Activated CD4-positive, alpha-beta T cell treated with anti-CD3 and anti-CD28 coated beads for 1 hour (primary cell): ENCODE results near the gene ZCCHC3.

Source experiments
- DNase-seq: peaks from one replicate; pipeline ENCODE4 v3.0.0-alpha.2; 2020

ZCCHC3 gene

DNA sequence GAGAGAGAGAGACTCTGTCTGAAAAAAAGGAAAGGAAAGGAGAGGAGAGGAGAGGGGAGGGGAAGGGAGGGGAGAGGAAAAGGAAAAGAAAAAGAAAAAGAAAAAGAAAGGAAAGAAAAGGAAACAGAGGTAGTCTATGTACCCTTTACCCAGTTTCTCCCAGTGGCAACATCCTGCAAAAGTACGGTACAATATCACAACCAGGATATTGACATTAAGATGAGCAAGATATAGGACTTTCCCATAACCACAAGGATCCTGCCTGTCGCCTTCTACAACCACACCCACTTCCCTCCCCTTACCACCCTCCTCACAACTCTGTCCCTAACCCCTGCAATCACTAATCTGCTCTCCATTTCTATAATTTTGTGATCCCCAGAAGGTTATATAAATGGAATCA, 10.9 kb upstream of the ZCCHC3 start:
- DNase-seq = no peak

GRCh38 chr20:288956-289692, 8.2 kb upstream of the ZCCHC3 start:
- DNase-seq = no peak

DNA sequence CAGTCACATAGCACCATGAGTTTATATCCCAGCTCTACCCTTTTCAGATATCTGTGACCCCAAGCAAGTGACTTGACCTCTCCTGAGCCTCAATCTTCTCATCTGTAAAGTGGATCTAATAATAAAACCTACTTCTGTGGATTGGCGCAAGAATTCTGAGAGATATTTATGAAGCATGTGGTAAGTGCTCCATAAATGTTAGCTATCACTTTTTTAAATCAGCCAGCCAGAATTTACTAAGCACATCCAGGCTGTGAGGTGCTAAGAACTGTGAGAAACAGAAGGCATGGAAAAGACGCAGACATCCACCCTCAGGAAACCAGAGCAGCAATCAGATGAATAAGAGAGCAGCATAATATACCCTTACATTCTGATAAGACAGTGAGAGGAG, 7.7 kb upstream of the ZCCHC3 start:
- DNase-seq = no peak

DNA sequence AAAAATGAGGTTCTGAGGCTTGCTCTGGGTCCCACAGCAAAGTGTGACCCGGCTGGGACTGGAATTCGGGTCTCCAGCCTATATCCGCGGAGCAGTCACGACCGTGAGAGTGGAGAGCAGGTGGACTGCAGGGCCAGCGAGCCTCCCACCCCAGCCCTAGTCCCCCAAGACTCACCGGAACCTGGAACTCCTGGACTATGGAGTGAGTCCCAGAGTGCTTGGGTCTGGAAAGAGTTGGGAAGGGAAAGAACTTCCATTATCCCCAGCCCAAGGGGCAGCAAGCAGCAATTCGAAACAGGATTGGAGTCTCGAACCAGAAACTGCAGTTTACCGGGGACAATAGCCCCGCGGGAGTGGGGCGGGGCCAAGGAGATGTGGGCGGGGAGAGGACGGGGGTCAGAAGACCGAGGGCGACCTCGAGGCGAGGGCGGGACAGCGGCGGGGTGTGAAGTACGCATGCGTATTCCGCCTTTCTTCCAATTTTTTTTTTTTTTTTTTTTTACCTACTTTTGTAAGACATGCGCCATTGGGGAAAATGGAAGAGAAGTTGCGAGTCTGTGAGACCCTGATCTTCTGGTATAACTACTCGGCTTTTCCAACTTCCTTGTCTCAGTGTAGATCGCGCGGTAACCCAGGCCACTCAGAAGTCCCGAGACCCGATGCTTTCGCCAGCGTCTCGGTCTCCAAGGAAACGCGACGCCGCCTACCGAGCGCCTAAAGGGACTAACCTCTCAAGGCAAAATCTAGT, 7.1 kb upstream of the ZCCHC3 start, which contains the start of gene C20orf96:
Gene C20orf96 (minus strand): TSS at position 667 of the 748 bp plus-strand sequence. CDS start 140 bp downstream, at position 527.
- DNase-seq = peak; percentile 73

- no peak for DNase-seq
These were observed 2.8 kb upstream of the ZCCHC3 start for GRCh38 chr20:294602-295001.

- no peak for DNase-seq
These were observed 1.6 kb upstream of the ZCCHC3 start for GRCh38 chr20:295804-296203.

GRCh38 chr20:297925-298775, 780 bp downstream of the ZCCHC3 start:
- peak; percentile 22 for DNase-seq

GRCh38 chr20:298776-299391, 1.5 kb downstream of the ZCCHC3 start:
- DNase-seq = no peak

DNA sequence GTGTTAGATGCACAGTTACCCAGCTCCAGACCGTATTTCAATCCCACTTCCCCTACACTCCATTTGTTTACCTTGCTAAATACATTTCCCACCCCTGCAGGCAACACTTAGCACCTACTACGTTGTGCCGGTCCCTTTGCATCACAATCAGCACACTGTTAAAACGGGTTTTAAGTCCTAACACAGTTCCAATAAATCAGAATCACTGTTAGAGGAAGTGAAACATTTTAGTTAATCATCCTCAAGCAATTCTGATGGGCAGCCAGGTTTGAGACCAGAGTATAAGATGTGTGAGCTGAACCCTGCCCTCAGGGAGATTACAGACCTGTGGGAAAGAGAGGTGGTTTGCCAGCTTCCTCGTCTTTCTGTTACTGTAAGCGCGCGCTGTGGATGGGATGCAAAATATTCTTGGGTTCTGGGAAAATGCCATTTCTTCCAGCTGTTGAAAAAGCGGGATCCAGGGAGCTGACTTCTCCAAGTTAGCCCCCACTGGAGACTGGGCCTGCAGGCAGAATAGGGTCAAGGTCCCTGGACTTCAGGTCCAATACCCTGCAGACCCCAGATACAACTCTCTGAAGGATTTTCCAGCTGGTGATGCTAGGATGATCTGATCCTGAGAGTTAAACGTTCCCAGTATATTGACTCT, 3.1 kb downstream of the ZCCHC3 start:
- DNase-seq = no peak

DNA sequence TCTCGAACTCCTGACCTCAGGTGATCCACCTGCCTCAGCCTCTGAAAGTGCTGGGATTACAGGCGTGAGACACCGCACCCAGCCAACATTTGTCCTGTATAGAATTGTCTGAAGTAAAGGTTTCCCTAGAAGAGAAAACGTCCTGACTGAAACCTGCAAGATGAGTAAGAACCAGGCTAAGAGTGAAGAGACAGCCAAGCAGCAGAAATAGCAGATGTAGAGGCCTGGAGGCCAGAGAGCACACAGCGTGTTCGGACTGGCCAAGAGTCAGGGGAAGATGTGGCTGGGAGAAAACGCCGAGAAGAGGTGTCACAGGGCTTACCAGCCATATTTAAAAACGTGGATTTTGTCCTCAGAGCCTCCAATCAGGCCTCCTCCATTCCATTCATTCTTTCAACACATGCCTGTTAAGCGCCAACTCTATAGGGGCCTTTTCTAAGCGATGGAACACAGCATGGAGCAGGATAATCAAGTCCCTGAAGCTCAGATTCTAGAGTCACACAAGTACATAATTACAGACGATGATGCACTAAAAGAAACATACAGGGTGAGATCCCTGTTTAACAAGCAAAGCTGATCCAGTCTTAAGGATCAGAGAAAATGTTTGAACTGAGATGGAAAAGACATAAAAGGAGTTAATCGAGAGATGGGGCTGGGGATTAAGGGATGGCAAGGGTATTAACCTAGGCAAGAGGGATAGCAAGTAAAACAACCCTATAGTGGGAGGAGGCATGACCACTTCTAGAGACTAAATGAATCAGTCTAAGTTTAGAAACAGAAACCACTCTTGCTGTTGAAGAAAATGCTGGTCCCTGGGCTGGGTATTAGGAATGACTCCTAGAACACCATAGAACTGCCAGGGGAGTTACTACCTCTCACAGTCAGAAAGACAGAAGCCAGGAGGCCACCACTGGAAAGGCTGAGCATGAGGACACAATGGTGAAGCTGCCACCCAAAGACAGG, 4.8 kb downstream of the ZCCHC3 start:
- DNase-seq = no peak

DNA sequence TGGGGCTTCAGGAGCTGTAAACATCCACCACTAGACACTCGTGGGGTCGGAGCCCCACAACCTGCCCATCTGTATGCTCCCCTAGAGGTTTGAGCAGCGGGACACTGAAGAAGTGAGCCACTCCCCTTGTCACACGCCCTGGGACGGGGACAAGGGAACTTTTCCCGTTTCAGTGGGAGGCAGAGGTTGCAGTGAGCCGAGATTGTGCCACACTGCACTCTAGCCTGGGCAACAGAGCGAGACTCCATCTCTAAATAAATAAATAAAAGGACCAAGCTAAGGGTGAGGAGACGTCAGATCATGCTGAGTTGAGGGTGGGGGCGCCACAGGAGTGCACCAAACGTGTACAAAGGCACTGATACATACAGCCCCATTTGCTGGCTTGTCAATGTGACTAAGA, 8.4 kb downstream of the ZCCHC3 start:
- DNase-seq = no peak

DNA sequence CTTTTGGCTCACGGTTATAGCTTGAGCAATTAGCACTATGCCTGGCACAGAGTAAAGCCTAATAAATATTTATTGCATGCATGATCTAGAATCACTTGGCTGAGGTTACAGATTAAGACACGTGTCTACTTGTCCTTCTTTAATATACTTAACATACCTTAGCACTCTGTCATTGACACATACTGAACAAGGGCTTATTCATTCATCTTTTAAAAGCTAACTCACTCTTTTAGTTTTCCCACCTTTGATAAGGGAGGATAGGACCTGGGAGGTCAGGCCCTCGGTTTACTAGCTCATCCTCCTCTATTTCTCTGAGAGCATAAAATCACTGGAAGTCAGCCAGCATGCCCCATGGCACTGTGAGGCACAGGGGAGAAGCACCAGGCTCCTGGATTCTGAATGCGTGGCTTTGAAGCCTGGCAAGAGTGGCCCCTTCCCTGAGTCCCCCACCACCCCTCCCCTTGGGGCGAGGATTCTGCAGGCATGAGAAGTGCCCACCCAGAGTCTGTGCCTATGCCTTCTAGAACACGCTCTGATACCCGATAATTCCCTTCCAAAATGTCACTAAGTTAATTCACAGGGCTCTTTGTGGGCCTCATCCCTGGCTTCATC, 11.2 kb downstream of the ZCCHC3 start:
- no peak for DNase-seq

- DNase-seq = no peak
These were observed 12.0 kb downstream of the ZCCHC3 start for GRCh38 chr20:309306-309840.

- peak; percentile 66 for DNase-seq
These were observed 12.7 kb downstream of the ZCCHC3 start for GRCh38 chr20:309841-310644.

- DNase-seq = no peak
These were observed 13.3 kb downstream of the ZCCHC3 start for GRCh38 chr20:310645-311044.

- no peak for DNase-seq
These were observed 14.2 kb downstream of the ZCCHC3 start for GRCh38 chr20:311609-312008.

GRCh38 chr20:312067-312466, 14.7 kb downstream of the ZCCHC3 start:
- no peak for DNase-seq

DNA sequence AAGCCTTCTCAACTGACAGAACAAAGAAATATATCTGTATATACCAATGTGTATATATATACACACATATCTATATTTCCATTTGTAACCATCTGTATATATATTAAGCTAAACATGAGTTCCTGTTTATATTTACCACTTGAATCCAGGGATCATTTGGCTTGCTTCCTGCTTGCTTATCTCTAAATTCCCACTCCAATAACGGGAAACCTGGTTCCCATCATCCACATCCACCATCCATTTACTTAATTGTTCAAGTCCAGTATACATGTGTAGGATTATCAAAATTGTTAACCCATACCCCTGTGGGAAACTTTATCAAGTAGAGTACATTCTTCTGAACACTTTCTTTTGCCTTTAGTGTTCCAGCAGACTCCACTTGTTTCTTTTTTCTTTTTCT, 15.5 kb downstream of the ZCCHC3 start:
- DNase-seq = no peak

DNA sequence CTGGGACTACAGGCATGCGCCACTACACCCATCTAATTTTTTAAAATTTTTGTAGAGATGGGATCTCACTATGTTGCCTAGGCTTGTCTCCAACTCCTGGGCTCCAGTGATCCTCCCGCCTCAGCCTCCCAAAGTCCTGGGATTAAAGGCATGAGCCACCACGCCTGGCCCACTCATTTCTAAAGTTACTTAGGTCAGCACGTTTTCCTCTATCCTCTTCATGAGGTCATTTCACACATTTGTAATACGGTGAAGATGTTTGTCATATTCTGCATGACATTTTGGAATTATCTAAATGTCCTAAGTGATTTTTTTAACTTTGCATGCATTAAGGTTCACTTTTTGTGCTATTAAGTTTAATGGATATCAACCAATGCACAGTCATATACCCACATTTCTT, 16.0 kb downstream of the ZCCHC3 start:
- DNase-seq = no peak

DNA sequence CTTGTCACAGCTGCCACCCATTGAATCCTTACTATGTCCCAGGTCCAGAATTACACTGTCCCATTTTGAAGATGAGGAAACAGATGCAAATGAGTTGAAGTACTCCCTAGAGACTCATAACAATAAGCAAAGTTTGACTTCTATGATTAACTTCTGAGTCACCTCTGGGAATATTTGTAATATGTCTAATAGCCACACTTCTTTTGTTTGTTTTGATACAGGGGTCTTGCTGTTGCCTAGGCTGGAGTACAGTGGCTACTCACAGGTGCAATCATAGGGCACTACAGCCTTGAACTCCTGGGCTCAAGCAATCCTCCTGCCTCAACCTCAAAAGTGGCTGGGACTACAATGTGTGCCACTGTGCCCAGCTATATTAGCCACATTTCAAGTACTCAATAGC, 16.6 kb downstream of the ZCCHC3 start:
- no peak for DNase-seq
